Left lung (tissue), 10 donors: ENCODE results near the gene ZNF593. TPM values are rescaled to one million over a fixed set of nuclear protein-coding genes. Genes with fewer than 3 reads are reported as not detected.
A peak's percentile ranks its signal among the peaks of the same experiment; 100 is the strongest.

Experiments used
- ATAC-seq: fragments of 200-7000 bp; cut with Tn5 transposase; one replicate; pipeline ENCODE4 v1.9.1; 2020; ENCODE audit warnings: moderate library complexity
- DNase-seq, 4 donors: peaks; one replicate each; pipeline ENCODE4 v3.0.0-alpha.2; 2013 to 2020
- H3K27ac ChIP-seq, 2 donors: fragments of 200-600 bp; sonication (generic) in 1 of 2; one replicate each; pipeline versions ENCODE4 v1.5.0 to v1.8.0; 2020 to 2021
- H3K27me3 ChIP-seq, 2 donors: fragments of 200-600 bp; sonication (generic) in 1 of 2; one replicate each; pipeline versions ENCODE4 v1.5.0 to v1.8.0; 2020 to 2021
- H3K36me3 ChIP-seq, 2 donors: fragments of 200-600 bp; sonication (generic) in 1 of 2; one replicate each; pipeline versions ENCODE4 v1.5.0 to v1.8.0; 2020 to 2021
- H3K4me1 ChIP-seq, 2 donors: fragments of 200-600 bp; one replicate each; pipeline ENCODE4 v1.8.0; 2021
- H3K4me3 ChIP-seq, 2 donors: fragments of 200-600 bp; sonication (generic) in 1 of 2; one replicate each; pipeline versions ENCODE4 v1.5.0 to v1.8.0; 2020 to 2021; ENCODE audit warnings: mild to moderate bottlenecking in 1 of 2
- H3K9me3 ChIP-seq, 2 donors: fragments of 200-600 bp; sonication (generic) in 1 of 2; one replicate each; pipeline versions ENCODE4 v1.5.0 to v1.8.0; 2020 to 2021
- CTCF ChIP-seq, 2 donors: fragments of 200-600 bp; sonication (generic) in 1 of 2; IDR thresholded peaks; one replicate each; pipeline versions ENCODE4 v1.5.0 to v1.8.0; 2021; ENCODE audit warnings: antibody characterized with exemption in 2 of 2
- intact Hi-C, 2 donors: fragments of 100-400 bp; cut with DNase I; formaldehyde crosslinking; loops; one replicate each; pipeline versions ENCODE4 v1.11.2 to v1.14.2; 2022
- polyA plus RNA-seq, 6 donors: library from polyadenylated mRNA; unstranded; fragments of 120-200 nt; gene quantifications; one replicate each; pipeline ENCODE4 v1.2.1, GENCODE V29; 2013; ENCODE audit not compliant: insufficient read length in 6 of 6
- total RNA-seq, 2 donors: library from RNA; stranded (reverse); fragmentation: NEBNext Ultra II Directional; extraction: Animal tissue kit (Norgen Biotek cat#: 25700); gene quantifications; one replicate each; pipeline ENCODE4 v1.2.1, GENCODE V29; 2021
- donor health status: DM: no; HTN: yes; CAD: no.
- donor health status: DM: no; HTN: no; CAD: no.

The ZNF593 gene
- total and polyA plus RNA-seq, 8 donors, result 8.7 to 32.2 (median 15.9) TPM

- Histone ChIP-seq H3K27me3 (peaks cover 0 to 16% of the 10 kb centered on the region in 2 donors), H3K27ac (peak overlapping the region in 1 of 2 donors; percentile 80), H3K4me3 (peak overlapping the region; percentile 71 to 81), H3K36me3 (peaks cover 0 to 4% of the 10 kb centered on the region in 2 donors), H3K4me1 (peaks cover 5 to 27% of the 10 kb centered on the region in 2 donors), H3K9me3 (no peaks in the 10 kb centered on the region)
- TF ChIP-seq CTCF (IDR thresholded peaks at IDR 0.05), result no peak
- DNase-seq (peak in 1 of 4 donors; percentile 11), ATAC-seq (no peak)
- intact Hi-C loops, result loop anchor here in 1 of 2 donors (10.0 kb wide), 1 partner anchor 134 kb away; no protein-coding TSS in a partner anchor
Measured at GRCh38 chr1:26169198-26169554, 532 bp upstream of the ZNF593 start.

- ATAC-seq, result peak; percentile 2
- DNase-seq, result peak in 1 of 4 donors; percentile 36
- Histone ChIP-seq H3K9me3 (no peaks in the 10 kb centered on the region), H3K36me3 (peaks cover 0 to 4% of the 10 kb centered on the region in 2 donors), H3K4me3 (peak overlapping the region; percentile 71 to 81), H3K27ac (no peak overlapping the region), H3K4me1 (peaks cover 5 to 21% of the 10 kb centered on the region in 2 donors), H3K27me3 (peaks cover 0 to 3% of the 10 kb centered on the region in 2 donors)
- intact Hi-C loops, result no loop called here
- TF ChIP-seq CTCF (IDR thresholded peaks at IDR 0.05), result no peak
Measured at GRCh38 chr1:26170472-26170821, 739 bp downstream of the ZNF593 start.

- peak in 1 of 4 donors; percentile 59 for DNase-seq
- peak within 1 kb of the TSS in 1 of 2 donors; percentile 81 for H3K4me3 ChIP-seq
- intact Hi-C loops, result no loop called here
Measured at GRCh38 chr1:26171084-26172072, 1.7 kb downstream of the ZNF593 start, which contains the start of gene ZNF593OS. Gene ZNF593OS (minus strand): TSS chr1:26171832. CDS start chr1:26171661, 171 bp downstream.

GRCh38 chr1:26175346-26175745 is 5.6 kb downstream of the ZNF593 start:
- DNase-seq, result no peak
- no peak for TF ChIP-seq CTCF (IDR thresholded peaks at IDR 0.05)
- Histone ChIP-seq H3K36me3 (peaks cover 0 to 4% of the 10 kb centered on the region in 2 donors), H3K4me3 (no peak overlapping the region), H3K9me3 (no peaks in the 10 kb centered on the region), H3K4me1 (peaks cover 3 to 11% of the 10 kb centered on the region in 2 donors), H3K27me3 (no peaks in the 10 kb centered on the region), H3K27ac (no peak overlapping the region)
- intact Hi-C loops, result no loop called here
- ATAC-seq, result no peak

More at GRCh38 chr1:26171084-26172072, 1.7 kb downstream of the ZNF593 start, which contains the start of gene ZNF593OS:
- Histone ChIP-seq H3K9me3 (no peaks in the 10 kb centered on the region), H3K27ac (no peak within 1 kb of the TSS), H3K4me1 (peaks cover 5 to 21% of the 10 kb centered on the region in 2 donors), H3K36me3 (peaks cover 0 to 4% of the 10 kb centered on the region in 2 donors), H3K27me3 (no peaks in the 10 kb centered on the region)
- no peak for ATAC-seq
- no peak for TF ChIP-seq CTCF (IDR thresholded peaks at IDR 0.05)

- peak within 1 kb of the TSS; percentile 9 to 31 for H3K4me3 ChIP-seq
- DNase-seq (peak in 3 of 4 donors; percentile 78 to 91 (median 81)), ATAC-seq (peak; percentile 97)
- H3K4me1 ChIP-seq, result no peaks in the 10 kb centered on the region
- H3K27ac ChIP-seq, result peak within 1 kb of the TSS; percentile 33 to 59
- peaks cover 0 to 8% of the 10 kb centered on the region in 2 donors for H3K36me3 ChIP-seq
- TF ChIP-seq CTCF (IDR thresholded peaks at IDR 0.05), result no peak
- no peaks in the 10 kb centered on the region for H3K27me3 ChIP-seq
- intact Hi-C loops, result no loop called here
- H3K9me3 ChIP-seq, result no peaks in the 10 kb centered on the region
Measured at GRCh38 chr1:26177182-26177684, 7.5 kb downstream of the ZNF593 start, which contains the start of gene CNKSR1. Gene CNKSR1 (plus strand): TSS chr1:26177491. CDS start chr1:26177548, 57 bp downstream.
